ENCODE data around the gene ABAT. TPM values are rescaled to one million over a fixed set of nuclear protein-coding genes. Genes with fewer than 3 reads are reported as not detected.

Gene ABAT
- total and polyA plus RNA-seq, 10 of the 15 experiments (the other 5 are each of a cell fraction or from before 2014, with no cell fraction given): 1.0 to 10.6 (median 1.9) TPM

DNA sequence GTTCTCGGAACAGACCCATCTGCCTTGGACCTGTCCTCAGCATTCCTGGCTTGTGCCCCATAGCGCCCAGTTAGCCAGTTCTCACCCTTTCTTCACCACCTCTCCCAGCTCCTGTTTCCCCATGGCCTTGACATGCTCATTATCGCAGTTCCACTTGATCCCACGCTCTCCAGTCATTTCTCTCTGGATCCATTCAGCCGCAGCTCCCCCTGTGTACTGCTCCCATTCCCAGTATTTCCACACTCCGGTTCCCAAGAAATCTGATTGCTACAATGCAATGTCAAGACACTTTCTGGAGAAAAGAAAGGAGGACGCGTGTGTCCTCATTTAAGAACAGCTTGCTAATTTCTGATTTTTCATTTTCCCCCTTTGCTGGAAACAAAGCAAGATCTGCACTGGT, 67.7 kb downstream of the ABAT start:
- Histone ChIP-seq H3K27me3 (replicated peaks in 1 of 2; ENCODE audit: control insufficient read depth in 2 of 2, insufficient read depth in 2 of 2, low read length in 1 of 2) (no peaks in the 10 kb centered on the region), H3K9ac (ENCODE audit: control insufficient read depth, insufficient read depth, low read length) (no peak overlapping the region), H4K20me1 (ENCODE audit: control insufficient read depth, insufficient read depth) (no peaks in the 10 kb centered on the region), H3K4me1 (ENCODE audit: control insufficient read depth, insufficient read depth, low read length) (no peaks in the 10 kb centered on the region), H3K27ac (ENCODE audit: control insufficient read depth, insufficient read depth) (no peak overlapping the region), H2AFZ (ENCODE audit: control insufficient read depth, low read depth, low read length) (no peak overlapping the region), H3K9me3 (replicated peaks; ENCODE audit: control insufficient read depth, insufficient read depth, low read length) (no peaks in the 10 kb centered on the region), H3K36me3 (ENCODE audit: control insufficient read depth in 2 of 2, insufficient read depth in 2 of 2, low read length in 1 of 2) (no peaks in the 10 kb centered on the region), H3K4me3 (no peak overlapping the region), H3K4me2 (ENCODE audit: control insufficient read depth, insufficient read depth) (no peak overlapping the region), H3K79me2 (ENCODE audit: control insufficient read depth, insufficient read depth, low read length) (no peaks in the 10 kb centered on the region)
- FAIRE-seq (no peak), DNase-seq (ENCODE audit: low read depth, low spot score) (no peak), ATAC-seq (no peak)
- SMC1A ChIA-PET (ENCODE audit: uncharacterized antibody, unreplicated experiment): interaction anchor here (0.6 to 1.5 kb wide), 2 partner anchors 10 to 25 kb away, joined by 3 to 4 read pairs; no protein-coding TSS in a partner anchor
- intact Hi-C loops (cut with micrococcal nuclease; ENCODE audit: unreplicated experiment): no loop called here
- RAD21 ChIA-PET (ENCODE audit: unreplicated experiment): no interaction called here
- POLR2A ChIA-PET: no interaction called here
- BruUV-seq (replicated peaks): no TSS peak
- WGBS (ENCODE audit: insufficient coverage, insufficient replicate concordance, low lambda C conversion rate, missing lambda C conversion rate): 77% methylated on average over 8 of the region's 8 CpGs
- CTCF ChIA-PET: no interaction called here
- in situ Hi-C loops (cut with MboI): loop anchor here (25.0 kb wide), 1 partner anchor 355 kb away; no protein-coding TSS in a partner anchor
- TF ChIP-seq, protein P1, sequence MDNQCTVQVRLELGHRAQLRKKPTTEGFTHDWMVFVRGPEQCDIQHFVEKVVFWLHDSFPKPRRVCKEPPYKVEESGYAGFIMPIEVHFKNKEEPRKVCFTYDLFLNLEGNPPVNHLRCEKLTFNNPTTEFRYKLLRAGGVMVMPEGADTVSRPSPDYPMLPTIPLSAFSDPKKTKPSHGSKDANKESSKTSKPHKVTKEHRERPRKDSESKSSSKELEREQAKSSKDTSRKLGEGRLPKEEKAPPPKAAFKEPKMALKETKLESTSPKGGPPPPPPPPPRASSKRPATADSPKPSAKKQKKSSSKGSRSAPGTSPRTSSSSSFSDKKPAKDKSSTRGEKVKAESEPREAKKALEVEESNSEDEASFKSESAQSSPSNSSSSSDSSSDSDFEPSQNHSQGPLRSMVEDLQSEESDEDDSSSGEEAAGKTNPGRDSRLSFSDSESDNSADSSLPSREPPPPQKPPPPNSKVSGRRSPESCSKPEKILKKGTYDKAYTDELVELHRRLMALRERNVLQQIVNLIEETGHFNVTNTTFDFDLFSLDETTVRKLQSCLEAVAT (IDR thresholded peaks at IDR 0.05): no peak
- no peak for TF ChIP-seq ZNF384 (IDR thresholded peaks at IDR 0.05; ENCODE audit: borderline replicate concordance, low read depth, low read length)
- TF ChIP-seq, protein P2, sequence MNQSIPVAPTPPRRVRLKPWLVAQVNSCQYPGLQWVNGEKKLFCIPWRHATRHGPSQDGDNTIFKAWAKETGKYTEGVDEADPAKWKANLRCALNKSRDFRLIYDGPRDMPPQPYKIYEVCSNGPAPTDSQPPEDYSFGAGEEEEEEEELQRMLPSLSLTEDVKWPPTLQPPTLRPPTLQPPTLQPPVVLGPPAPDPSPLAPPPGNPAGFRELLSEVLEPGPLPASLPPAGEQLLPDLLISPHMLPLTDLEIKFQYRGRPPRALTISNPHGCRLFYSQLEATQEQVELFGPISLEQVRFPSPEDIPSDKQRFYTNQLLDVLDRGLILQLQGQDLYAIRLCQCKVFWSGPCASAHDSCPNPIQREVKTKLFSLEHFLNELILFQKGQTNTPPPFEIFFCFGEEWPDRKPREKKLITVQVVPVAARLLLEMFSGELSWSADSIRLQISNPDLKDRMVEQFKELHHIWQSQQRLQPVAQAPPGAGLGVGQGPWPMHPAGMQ (IDR thresholded peaks at IDR 0.05; ENCODE audit: borderline replicate concordance): no peak
- TF ChIP-seq RAD51 (IDR thresholded peaks at IDR 0.05): no peak
- TF ChIP-seq ESRRA (IDR thresholded peaks at IDR 0.05; ENCODE audit: low read length): no peak
- no peak for TF ChIP-seq ZNF622 (IDR thresholded peaks at IDR 0.05)
- no peak for TF ChIP-seq RELA (IDR thresholded peaks at IDR 0.05; ENCODE audit: borderline replicate concordance, partially characterized antibody)
- TF ChIP-seq, protein P3, sequence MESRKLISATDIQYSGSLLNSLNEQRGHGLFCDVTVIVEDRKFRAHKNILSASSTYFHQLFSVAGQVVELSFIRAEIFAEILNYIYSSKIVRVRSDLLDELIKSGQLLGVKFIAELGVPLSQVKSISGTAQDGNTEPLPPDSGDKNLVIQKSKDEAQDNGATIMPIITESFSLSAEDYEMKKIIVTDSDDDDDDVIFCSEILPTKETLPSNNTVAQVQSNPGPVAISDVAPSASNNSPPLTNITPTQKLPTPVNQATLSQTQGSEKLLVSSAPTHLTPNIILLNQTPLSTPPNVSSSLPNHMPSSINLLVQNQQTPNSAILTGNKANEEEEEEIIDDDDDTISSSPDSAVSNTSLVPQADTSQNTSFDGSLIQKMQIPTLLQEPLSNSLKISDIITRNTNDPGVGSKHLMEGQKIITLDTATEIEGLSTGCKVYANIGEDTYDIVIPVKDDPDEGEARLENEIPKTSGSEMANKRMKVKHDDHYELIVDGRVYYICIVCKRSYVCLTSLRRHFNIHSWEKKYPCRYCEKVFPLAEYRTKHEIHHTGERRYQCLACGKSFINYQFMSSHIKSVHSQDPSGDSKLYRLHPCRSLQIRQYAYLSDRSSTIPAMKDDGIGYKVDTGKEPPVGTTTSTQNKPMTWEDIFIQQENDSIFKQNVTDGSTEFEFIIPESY (IDR thresholded peaks at IDR 0.05): no peak
- TF ChIP-seq ASH2L (IDR thresholded peaks at IDR 0.05; ENCODE audit: borderline replicate concordance, low read depth): no peak
- no peak for TF ChIP-seq BMI1 (IDR thresholded peaks at IDR 0.05; ENCODE audit: borderline replicate concordance)
- TF ChIP-seq, protein P4, sequence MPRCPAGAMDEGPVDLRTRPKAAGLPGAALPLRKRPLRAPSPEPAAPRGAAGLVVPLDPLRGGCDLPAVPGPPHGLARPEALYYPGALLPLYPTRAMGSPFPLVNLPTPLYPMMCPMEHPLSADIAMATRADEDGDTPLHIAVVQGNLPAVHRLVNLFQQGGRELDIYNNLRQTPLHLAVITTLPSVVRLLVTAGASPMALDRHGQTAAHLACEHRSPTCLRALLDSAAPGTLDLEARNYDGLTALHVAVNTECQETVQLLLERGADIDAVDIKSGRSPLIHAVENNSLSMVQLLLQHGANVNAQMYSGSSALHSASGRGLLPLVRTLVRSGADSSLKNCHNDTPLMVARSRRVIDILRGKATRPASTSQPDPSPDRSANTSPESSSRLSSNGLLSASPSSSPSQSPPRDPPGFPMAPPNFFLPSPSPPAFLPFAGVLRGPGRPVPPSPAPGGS (IDR thresholded peaks at IDR 0.05; ENCODE audit: borderline replicate concordance, insufficient read depth, low read depth, low read length, poor library complexity, severe bottlenecking): no peak
- no peak for TF ChIP-seq ZNF207 (IDR thresholded peaks at IDR 0.05; ENCODE audit: borderline replicate concordance)
- no peak for TF ChIP-seq HDAC2 (IDR thresholded peaks at IDR 0.05)
- no peak for TF ChIP-seq RB1 (IDR thresholded peaks at IDR 0.05; ENCODE audit: borderline replicate concordance)
- TF ChIP-seq, protein P5, sequence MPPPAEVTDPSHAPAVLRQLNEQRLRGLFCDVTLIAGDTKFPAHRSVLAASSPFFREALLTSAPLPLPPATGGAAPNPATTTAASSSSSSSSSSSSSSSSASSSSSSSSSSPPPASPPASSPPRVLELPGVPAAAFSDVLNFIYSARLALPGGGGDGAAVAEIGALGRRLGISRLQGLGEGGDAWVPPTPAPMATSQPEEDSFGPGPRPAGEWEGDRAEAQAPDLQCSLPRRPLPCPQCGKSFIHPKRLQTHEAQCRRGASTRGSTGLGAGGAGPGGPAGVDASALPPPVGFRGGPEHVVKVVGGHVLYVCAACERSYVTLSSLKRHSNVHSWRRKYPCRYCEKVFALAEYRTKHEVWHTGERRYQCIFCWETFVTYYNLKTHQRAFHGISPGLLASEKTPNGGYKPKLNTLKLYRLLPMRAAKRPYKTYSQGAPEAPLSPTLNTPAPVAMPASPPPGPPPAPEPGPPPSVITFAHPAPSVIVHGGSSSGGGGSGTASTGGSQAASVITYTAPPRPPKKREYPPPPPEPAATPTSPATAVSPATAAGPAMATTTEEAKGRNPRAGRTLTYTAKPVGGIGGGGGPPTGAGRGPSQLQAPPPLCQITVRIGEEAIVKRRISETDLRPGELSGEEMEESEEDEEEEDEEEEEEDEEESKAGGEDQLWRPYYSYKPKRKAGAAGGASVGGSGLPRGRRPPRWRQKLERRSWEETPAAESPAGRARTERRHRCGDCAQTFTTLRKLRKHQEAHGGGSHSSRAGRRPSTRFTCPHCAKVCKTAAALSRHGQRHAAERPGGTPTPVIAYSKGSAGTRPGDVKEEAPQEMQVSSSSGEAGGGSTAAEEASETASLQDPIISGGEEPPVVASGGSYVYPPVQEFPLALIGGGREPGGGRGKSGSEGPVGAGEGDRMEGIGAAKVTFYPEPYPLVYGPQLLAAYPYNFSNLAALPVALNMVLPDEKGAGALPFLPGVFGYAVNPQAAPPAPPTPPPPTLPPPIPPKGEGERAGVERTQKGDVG (CRISPR knock-in tag; IDR thresholded peaks at IDR 0.05): no peak
- TF ChIP-seq YY1 (IDR thresholded peaks at IDR 0.05; ENCODE audit: low read depth, low read length): no peak

All from GM12878 (cell line).